GM18873 (cell line): ENCODE measurements around the gene MSANTD2.

Source experiments
- ATAC-seq: cut with Tn5 transposase; IDR thresholded peaks from one replicate; pipeline ENCODE4 v1.9.1; 2021; ENCODE audit warnings: mild to moderate bottlenecking, moderate library complexity, moderate number of reproducible peaks; ENCODE audit not compliant: unreplicated experiment, low FRiP score

Gene MSANTD2

DNA sequence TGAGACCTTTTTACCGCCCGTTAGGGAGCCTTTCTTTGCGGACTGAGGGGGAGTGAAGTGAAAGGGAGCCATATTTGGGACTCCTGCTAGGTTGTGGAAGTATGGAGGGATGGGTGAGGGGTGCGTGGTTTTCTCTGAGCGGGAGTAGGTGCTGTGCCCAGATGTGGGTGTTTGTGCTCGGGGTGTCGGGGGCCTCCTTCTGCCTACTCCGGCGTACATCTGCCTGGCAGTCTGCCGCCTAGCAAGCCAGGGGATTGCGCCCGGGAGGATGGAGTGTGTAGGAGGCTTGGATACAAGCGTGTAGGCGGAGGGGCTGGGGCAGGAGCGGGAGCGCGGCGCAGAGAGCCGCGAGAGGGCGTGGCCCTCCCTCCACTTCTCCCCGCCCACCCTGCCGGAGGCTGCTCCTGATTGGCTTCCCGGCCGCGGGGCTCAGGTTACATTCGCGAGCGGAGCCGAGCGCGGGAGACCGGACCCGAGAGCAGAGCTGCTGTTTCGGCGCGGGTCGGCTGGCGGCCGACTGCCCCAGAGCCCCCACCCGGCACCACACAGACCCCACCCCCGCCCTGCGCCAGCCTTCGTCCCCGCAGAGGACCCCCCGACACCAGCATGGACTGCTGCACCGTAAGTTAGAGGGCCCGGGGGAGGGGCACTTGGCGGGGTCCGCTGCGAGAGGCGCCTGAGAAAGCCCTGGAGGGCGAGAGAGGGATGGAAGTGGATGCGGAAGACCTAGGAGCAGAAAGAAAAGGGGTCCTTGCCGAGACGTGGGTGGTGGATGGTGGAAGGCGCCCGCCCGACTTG lies 60.5 kb downstream of the MSANTD2 start, which contains the start of gene NRGN:
Gene NRGN, plus strand, starts transcription at position 464 of the 798 bp plus-strand sequence. Its CDS starts 143 bp downstream, at position 607.
- peak; percentile 83 for ATAC-seq

GRCh38 chr11:124738713-124739478 lies 61.3 kb downstream of the MSANTD2 start:
- no peak for ATAC-seq

DNA sequence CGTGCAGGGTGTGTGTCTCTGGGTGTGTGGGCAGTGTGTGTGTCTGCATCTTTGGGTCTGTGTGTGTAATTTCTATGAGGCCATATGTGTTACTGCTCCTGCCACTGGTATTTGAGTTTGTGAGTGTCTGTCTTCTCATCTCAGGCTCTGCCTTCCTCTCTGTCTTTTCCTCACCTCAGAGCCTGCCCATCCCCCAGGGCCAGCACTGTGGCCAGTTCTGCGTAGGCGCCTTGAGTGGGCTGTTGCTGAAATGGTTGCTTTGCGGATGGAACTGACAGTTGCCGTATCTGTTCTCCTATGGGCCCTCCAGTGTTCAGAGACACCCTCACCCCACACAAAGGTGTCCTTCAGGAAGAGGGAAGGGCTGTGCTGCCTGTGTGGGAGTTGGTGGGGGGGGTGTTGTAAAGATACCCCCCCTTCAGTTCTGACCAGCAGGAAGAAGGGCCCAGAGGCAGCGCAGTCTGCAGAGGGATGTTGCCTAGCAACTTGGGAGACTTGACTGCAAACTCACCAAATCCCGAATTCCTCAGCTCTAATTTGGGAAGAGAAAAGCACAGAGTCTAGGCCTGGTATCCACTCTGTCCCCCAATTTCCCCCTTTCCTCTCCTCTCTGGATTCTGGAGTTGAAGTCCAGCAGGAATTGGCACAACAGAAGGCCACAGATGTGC lies 62.4 kb downstream of the MSANTD2 start:
- no peak for ATAC-seq

GRCh38 chr11:124736736-124737135 lies 63.5 kb downstream of the MSANTD2 start:
- ATAC-seq = no peak

- ATAC-seq = no peak
Measured at GRCh38 chr11:124732230-124732629, 68.0 kb downstream of the MSANTD2 start.

- ATAC-seq = no peak
Measured at GRCh38 chr11:124729571-124729970, 70.6 kb downstream of the MSANTD2 start.

DNA sequence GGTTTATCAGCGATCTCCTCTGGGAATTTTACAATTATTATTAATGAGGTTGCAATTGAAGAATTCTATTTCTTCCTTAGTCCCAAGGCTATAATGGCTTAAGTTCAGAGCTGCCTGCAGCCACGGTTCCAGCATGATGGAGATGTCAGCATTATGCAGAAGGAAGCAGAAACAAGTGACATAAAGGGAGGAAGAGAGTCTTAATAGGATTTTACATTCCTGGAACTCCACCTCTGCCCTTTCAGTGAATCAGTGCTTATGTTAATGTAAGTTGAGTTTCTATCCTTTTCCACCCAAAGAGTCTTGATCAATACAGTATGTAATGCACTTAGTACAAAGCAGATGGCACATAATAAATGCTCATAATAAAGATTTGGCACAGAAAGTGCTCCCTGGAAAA lies 72.1 kb downstream of the MSANTD2 start:
- ATAC-seq = no peak

DNA sequence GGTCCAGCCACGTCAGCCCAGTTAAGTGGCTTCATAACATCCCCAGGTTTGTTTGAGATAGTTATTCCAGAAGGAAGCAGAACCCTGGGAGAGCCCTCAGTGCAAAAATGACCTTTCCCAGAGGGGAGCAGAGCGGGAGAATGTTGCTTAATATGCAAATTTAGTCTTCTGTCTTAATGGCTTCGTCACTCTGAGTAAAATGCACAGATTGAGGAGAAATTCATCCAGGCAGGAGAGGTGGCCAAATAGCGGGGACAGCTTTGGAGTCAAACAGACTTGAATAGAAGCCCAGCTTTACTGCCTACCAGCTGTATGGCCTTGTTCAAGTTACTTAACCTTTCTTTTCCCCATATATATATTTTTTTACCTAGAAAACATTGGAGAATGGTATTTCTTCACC lies 72.7 kb downstream of the MSANTD2 start:
- no peak for ATAC-seq

- no peak for ATAC-seq
Measured at GRCh38 chr11:124725719-124726105, 74.5 kb downstream of the MSANTD2 start.

DNA sequence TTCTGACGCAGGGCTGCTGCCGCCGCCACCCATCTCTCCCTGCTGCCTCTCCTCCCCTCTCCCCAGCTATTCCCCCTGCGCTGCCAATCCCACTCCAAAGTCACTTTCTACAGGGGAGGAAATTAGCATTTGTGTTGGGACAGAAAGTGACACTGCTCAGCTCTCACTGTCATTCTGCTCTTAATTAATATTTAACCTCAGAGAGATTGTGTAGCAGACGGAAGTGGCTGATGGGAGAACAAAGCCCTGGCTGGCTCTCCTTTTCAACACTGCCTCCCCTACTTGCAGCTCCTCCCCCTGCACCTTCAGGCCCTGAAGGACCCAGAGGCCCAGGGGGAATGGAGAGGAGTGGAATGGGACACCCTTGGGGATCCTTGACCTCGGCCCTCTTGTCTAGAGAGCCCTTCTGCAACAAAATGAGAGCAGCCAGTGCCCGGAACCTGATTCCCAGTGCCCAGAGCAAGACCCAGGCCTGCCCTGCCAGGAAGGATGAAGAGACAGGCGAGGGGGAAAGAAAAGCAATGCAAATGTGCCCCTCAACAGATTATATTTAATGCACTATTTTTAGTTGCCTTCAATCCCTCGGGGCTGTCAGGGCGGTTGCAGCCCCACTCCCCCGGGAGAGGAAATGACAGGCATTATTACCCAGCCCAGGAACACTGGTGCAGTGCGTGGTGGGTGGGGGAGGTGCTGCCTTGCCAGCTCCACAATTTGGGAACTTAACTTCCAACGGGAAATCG lies 75.1 kb downstream of the MSANTD2 start:
- ATAC-seq = peak; percentile 96

GRCh38 chr11:124722176-124722575 lies 78.0 kb downstream of the MSANTD2 start:
- ATAC-seq = no peak

- ATAC-seq = no peak
Measured at GRCh38 chr11:124719534-124719933, 80.7 kb downstream of the MSANTD2 start.

DNA sequence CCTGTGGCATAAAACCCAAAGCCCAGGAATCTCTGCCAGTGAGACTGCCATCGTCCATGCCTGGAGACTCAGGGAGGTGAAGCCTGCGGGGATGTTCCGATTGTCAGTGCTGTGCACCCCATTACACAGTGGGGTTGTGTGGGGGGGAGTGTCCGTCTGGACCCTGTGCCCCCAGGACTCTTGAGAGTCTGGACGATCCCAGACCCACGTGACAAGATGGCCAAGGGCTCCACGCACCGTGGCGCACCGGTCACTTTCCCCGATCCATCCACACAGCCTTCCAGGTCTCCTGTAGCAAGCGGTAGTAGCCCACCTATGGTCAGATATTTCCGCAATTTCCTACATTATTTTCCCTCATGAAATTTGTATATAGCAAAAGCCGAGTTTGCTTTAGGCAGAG lies 81.4 kb downstream of the MSANTD2 start:
- ATAC-seq = no peak

DNA sequence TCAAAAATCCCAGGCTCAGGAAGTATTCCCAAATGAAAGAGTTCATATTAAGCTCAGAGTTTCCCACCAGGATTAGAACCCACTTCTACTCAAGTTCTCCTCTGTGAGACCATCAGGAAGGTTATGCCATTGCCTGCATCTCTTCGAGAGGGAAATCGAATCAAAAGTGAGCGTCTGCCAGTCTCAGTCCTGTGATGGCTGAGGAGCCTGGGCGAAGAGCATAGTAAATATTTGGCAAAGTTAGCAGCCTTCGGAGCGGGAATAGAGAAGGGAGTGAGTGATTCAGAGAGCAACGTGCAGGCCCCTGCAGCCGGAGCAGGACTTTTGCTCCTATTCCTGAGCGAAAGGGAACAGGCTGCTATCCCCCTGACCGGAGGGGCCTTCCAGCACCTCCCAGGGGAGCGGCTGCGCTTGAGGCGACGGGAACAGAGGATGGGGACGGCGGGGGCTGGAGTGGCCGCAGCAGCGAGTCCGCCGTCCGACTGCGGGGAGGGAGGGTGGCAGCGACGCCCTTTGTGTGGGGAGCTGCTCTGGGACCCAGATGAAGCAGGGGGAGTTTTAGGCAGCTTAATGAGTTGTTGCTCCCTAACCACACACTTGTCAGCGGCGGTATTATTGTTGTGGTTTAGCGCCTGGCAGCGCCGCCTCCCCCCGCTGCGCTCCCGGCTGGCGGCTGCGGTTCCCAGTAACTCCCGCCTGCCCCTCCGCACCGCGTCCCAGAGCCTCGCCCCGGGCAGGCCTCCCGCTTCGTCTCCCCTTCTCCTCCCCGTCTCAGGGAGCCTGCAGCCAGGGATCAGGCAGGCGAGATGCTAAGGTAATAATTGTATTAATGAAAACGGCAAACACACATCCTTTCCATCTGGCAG lies 82.2 kb downstream of the MSANTD2 start:
- ATAC-seq = no peak

DNA sequence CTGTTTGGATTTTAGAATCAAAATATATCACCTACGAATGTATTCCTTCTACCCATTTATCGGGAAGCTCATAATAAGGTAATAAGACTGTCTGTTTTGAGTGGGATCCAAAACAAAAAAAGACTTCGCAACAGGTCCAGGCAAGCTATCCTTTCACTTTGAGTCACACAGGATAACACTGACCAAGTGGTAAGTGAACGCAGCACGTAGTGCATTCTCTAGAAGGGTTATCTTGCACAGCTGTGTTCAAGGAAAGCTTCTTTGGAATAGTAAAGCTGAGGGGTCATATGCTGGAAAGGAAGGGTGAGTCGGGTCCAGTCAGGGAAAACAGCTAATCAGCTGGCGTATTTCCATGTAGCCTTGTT lies 82.8 kb downstream of the MSANTD2 start:
- no peak for ATAC-seq

- no peak for ATAC-seq
Measured at GRCh38 chr11:124716591-124716990, 83.6 kb downstream of the MSANTD2 start.
